OCI-LY7 (cell line): ENCODE results near the gene ATP6AP1.

Experiments used
- CTCF ChIP-seq: fragments of 200-600 bp; sonication (generic); conservative IDR thresholded peaks from 2 replicates; pipeline ENCODE4 v1.5.1; 2014; ENCODE audit warnings: mild to moderate bottlenecking, antibody characterized with exemption, low read length, moderate library complexity, mixed read lengths
- EZH2phosphoT487 ChIP-seq: fragments of 200-600 bp; sonication (generic); IDR thresholded peaks from 2 replicates; pipeline ENCODE4 v1.6.1; 2018; ENCODE audit warnings: low read depth, borderline replicate concordance, mild to moderate bottlenecking, mixed run types, antibody characterized with exemption, low read length, moderate library complexity, mixed read lengths

- TF ChIP-seq CTCF (no peak), EZH2phosphoT487 (no peak)
These were observed 8.6 kb upstream of the ATP6AP1 start for GRCh38 chrX:154419688-154420401.
